HepG2 (cell line): ENCODE results near the gene NBPF3. TPM values are rescaled to one million over a fixed set of nuclear protein-coding genes. Genes with fewer than 3 reads are reported as not detected.
"Not testable (repeated sequence)": the region's sequence is repeated elsewhere in the genome, so short reads cannot be mapped to it uniquely, and the experiment has no call there.

Source experiments
- ATAC-seq: fragments of 200-7000 bp; cut with Tn5 transposase; 3 replicates; pipeline ENCODE4 v1.9.1; 2020; ENCODE audit warnings: mild to moderate bottlenecking, moderate library complexity
- BruUV-seq: library from RNA; stranded (reverse); fragments of 400-500 nt; replicated peaks from 2 replicates; lab custom pipeline; 2021; lab: Mats Ljungman, UMichigan
- CTCF ChIA-PET: fragments of 300-600 bp; formaldehyde crosslinking; extraction: SDS; loops from one replicate; lab custom pipeline; 2021; ENCODE audit warnings: low total read pairs, inconsistent platforms, low intra/inter-chr PET ratio; lab: Yijun Ruan, JAX
- POLR2A ChIA-PET: fragments of 350-600 bp; sonication (Branson Sonifier 250); formaldehyde crosslinking; loops from one replicate; lab custom pipeline; 2020; ENCODE audit warnings: antibody characterized with exemption, inconsistent platforms; lab: Yijun Ruan, JAX
- DNase-seq: peaks from one replicate; pipeline ENCODE4 v3.0.0-alpha.2; 2015; ENCODE audit warnings: low spot score
- FAIRE-seq: peaks from 3 replicates; lab custom pipeline; 2011; peaks lifted over from hg19 to GRCh38; lab: Jason Lieb, UNC
- H2AFZ ChIP-seq: one replicate; pipeline ENCODE4 v1.6.1; 2011; ENCODE audit warnings: low read length, inconsistent platforms
- H3K27ac ChIP-seq: fragments of 300-600 bp; 3 replicates; pipeline ENCODE4 v1.8.0; 2011; ENCODE audit warnings: mixed run types, mild to moderate bottlenecking, mixed read lengths, low read length, inconsistent platforms; ENCODE audit not compliant: insufficient read depth; ENCODE audit errors: extremely low read length
- H3K27me3 ChIP-seq, 2 experiments: fragments of 200-600 bp in 1 of 2; 2 replicates in 1 of 2; 3 replicates in 1 of 2; pipeline versions ENCODE4 v1.6.0 to v1.8.0; 2011; ENCODE audit warnings: low read length in 2 of 2, mild to moderate bottlenecking in 2 of 2, moderate library complexity in 2 of 2, inconsistent platforms in 1 of 2; ENCODE audit not compliant: insufficient read depth in 2 of 2, control insufficient read depth in 1 of 2
- H3K36me3 ChIP-seq, 2 experiments: fragments of 200-600 bp in 1 of 2; replicated peaks in 1 of 2; 2 replicates in 1 of 2; 3 replicates in 1 of 2; pipeline versions ENCODE4 v1.5.1 to v1.8.0; 2011; ENCODE audit warnings: low read length in 2 of 2, inconsistent platforms in 1 of 2; ENCODE audit not compliant: insufficient read depth in 2 of 2, control insufficient read depth in 1 of 2
- H3K4me1 ChIP-seq: 2 replicates; pipeline ENCODE4 v1.5.1; 2012; ENCODE audit warnings: low read length, inconsistent platforms; ENCODE audit not compliant: insufficient read depth
- H3K4me2 ChIP-seq: 2 replicates; pipeline ENCODE4 v1.6.0; 2011; ENCODE audit warnings: low read depth, low read length, inconsistent platforms
- H3K4me3 ChIP-seq, 3 experiments: fragments of 200-600 bp in 1 of 3; sonication (generic), shearing (Covaris generic) in 1 of 3; replicated peaks in 1 of 3; 2 replicates each; pipeline ENCODE4 v1.5.1; 2011 to 2016; ENCODE audit warnings: low read length in 3 of 3, inconsistent platforms in 2 of 3, low read depth in 2 of 3, mild to moderate bottlenecking in 2 of 3, control low read depth in 1 of 3, mixed read lengths in 1 of 3; ENCODE audit not compliant: insufficient read depth in 1 of 3
- H3K79me2 ChIP-seq: one replicate; pipeline ENCODE4 v1.6.1; 2011; ENCODE audit warnings: low read length, inconsistent platforms; ENCODE audit not compliant: insufficient read depth
- H3K9ac ChIP-seq: 2 replicates; pipeline ENCODE4 v1.6.0; 2011; ENCODE audit warnings: mild to moderate bottlenecking, low read depth, low read length, inconsistent platforms; ENCODE audit not compliant: insufficient read depth
- H3K9me3 ChIP-seq: 2 replicates; pipeline ENCODE4 v1.5.1; 2012; ENCODE audit warnings: mild to moderate bottlenecking, low read length
- H4K20me1 ChIP-seq: 2 replicates; pipeline ENCODE4 v1.6.0; 2011; ENCODE audit warnings: inconsistent platforms, mild to moderate bottlenecking, low read length, moderate library complexity; ENCODE audit not compliant: insufficient read depth
- whole genome bisulfite sequencing: methylation state at CpG from one replicate; pipeline ENCODE4 v1.1.6; 2017; ENCODE audit warnings: low lambda C conversion rate; 5-methylcytosine and 5-hydroxymethylcytosine counted together
- in situ Hi-C: cut with HindIII; loops from 2 replicates; pipeline ENCODE4 v1.10.0; 2017; ENCODE audit warnings: low pct_unique_long_range_greater_than_20kb; ENCODE audit not compliant: extremely low pct_ligation_motif_present
- intact Hi-C: fragments of 100-400 bp; cut with micrococcal nuclease; formaldehyde crosslinking; loops from one replicate; pipeline ENCODE4 v1.10.0; 2022; ENCODE audit not compliant: unreplicated experiment
- polyA plus RNA-seq, 8 experiments: library from polyadenylated mRNA; depleted of rRNA in 3 of 8; stranded (reverse) in 7 of 8; unstranded in 1 of 8; fragments of >200 nt; fragmentation: Illumina TruSeq in 4 of 8; extraction: Trizol in 4 of 8; gene quantifications; 2 replicates each; pipeline versions ENCODE4 v1.2.1 to v1.2.3, GENCODE V29; 2011 to 2016; ENCODE audit warnings: low read depth in 4 of 8, missing spikeins in 1 of 8, mixed read lengths in 1 of 8; ENCODE audit not compliant: insufficient read depth in 1 of 8
- total RNA-seq, 5 experiments: library from RNA; depleted of rRNA; stranded (reverse); fragments of >200 nt; fragmentation: Illumina TruSeq; extraction: Trizol; gene quantifications; 2 replicates each; pipeline ENCODE4 v1.2.3, GENCODE V29; 2016; ENCODE audit warnings: low read depth in 1 of 5

The NBPF3 gene
- total and polyA plus RNA-seq, 2 of the 13 experiments (the other 11 are each of a cell fraction or from before 2014, with no cell fraction given) = 3.5 to 4.9 TPM

GRCh38 chr1:21421307-21421706 lies 18.6 kb upstream of the NBPF3 start:
- DNase-seq, H3K27me3 ChIP-seq, POLR2A ChIA-PET, H3K79me2 ChIP-seq, H3K36me3 ChIP-seq, H3K4me1 ChIP-seq, FAIRE-seq, H2AFZ ChIP-seq, H3K4me3 ChIP-seq, BruUV-seq, H3K27ac ChIP-seq, H3K9ac ChIP-seq, H3K9me3 ChIP-seq, intact Hi-C loops, CTCF ChIA-PET, in situ Hi-C loops, H3K4me2 ChIP-seq, H4K20me1 ChIP-seq, ATAC-seq: not testable (repeated sequence)
- WGBS = 36% methylated on average over 8 of the region's 8 CpGs

- peak; percentile 41; the same call in 2 of the 3 replicates for ATAC-seq
- BruUV-seq, H3K36me3 ChIP-seq, POLR2A ChIA-PET, in situ Hi-C loops, H3K27me3 ChIP-seq, DNase-seq, CTCF ChIA-PET, H3K27ac ChIP-seq, H3K4me1 ChIP-seq, H3K79me2 ChIP-seq, FAIRE-seq, H4K20me1 ChIP-seq, H2AFZ ChIP-seq, intact Hi-C loops, H3K9me3 ChIP-seq, H3K4me2 ChIP-seq: not testable (repeated sequence)
- peak overlapping the region in 2 of 3 experiments; percentile 33 to 51; a peak in 3 of 6 replicates for H3K4me3 ChIP-seq
- WGBS = 83% methylated on average over 35 of the region's 74 CpGs
- 0 out of 2 replicates have a peak overlapping the region, but pooled peaks have one; percentile 29 for H3K9ac ChIP-seq
These were observed 12.0 kb upstream of the NBPF3 start for GRCh38 chr1:21427798-21428480.
